HepG2 (cell line): ENCODE data around the gene CAVIN1. TPM values are rescaled to one million over a fixed set of nuclear protein-coding genes. Genes with fewer than 3 reads are reported as not detected.

Experiments used
- FOXK1 ChIP-seq: sonication (generic); formaldehyde crosslinking; IDR thresholded peaks from 2 replicates; pipeline ENCODE4 v1.4.0; 2020; ENCODE audit warnings: low read depth, missing genetic modification reagents, borderline replicate concordance
- GLI4 ChIP-seq: sonication (generic); formaldehyde crosslinking; IDR thresholded peaks from 2 replicates; pipeline ENCODE4 v1.5.1; 2020; ENCODE audit warnings: missing genetic modification reagents, mild to moderate bottlenecking, moderate library complexity, borderline replicate concordance
- MEIS2 ChIP-seq: sonication (generic); formaldehyde crosslinking; IDR thresholded peaks from 2 replicates; pipeline ENCODE4 v1.9.0; 2021; ENCODE audit warnings: mild to moderate bottlenecking, missing genetic modification reagents
- MTA1 ChIP-seq: sonication (generic); formaldehyde crosslinking; IDR thresholded peaks from 2 replicates; pipeline ENCODE4 v1.4.0; 2020; ENCODE audit warnings: missing genetic modification reagents, mild to moderate bottlenecking, borderline replicate concordance
- NFKBIZ ChIP-seq: IDR thresholded peaks from 2 replicates; pipeline ENCODE4 v1.6.1; 2018; ENCODE audit warnings: missing genetic modification reagents, missing compliant biosample characterization
- NRL ChIP-seq: sonication (generic); formaldehyde crosslinking; IDR thresholded peaks from 2 replicates; pipeline ENCODE4 v1.5.0; 2020; ENCODE audit warnings: missing genetic modification reagents, mild to moderate bottlenecking, moderate library complexity, borderline replicate concordance
- PCBP1 ChIP-seq: fragments of 200-400 bp; formaldehyde crosslinking; IDR thresholded peaks from 2 replicates; pipeline ENCODE4 v1.6.1; 2017; ENCODE audit warnings: mild to moderate bottlenecking, low read depth, low read length, borderline replicate concordance
- TARDBP ChIP-seq: sonication (generic); formaldehyde crosslinking; IDR thresholded peaks from 2 replicates; pipeline ENCODE4 v1.8.0; 2022; ENCODE audit warnings: mild to moderate bottlenecking, missing genetic modification reagents
- TP53 ChIP-seq: sonication (generic); formaldehyde crosslinking; conservative IDR thresholded peaks from 2 replicates; pipeline ENCODE4 v1.4.0; 2020; ENCODE audit warnings: missing genetic modification reagents
- XBP1 ChIP-seq: sonication (generic); formaldehyde crosslinking; IDR thresholded peaks from 2 replicates; pipeline ENCODE4 v1.5.0; 2020; ENCODE audit warnings: missing genetic modification reagents
- YEATS2 ChIP-seq: sonication (generic); formaldehyde crosslinking; IDR thresholded peaks from 2 replicates; pipeline ENCODE4 v1.4.0; 2020; ENCODE audit warnings: missing genetic modification reagents, borderline replicate concordance
- ZNF160 ChIP-seq: sonication (generic); formaldehyde crosslinking; IDR thresholded peaks from 2 replicates; pipeline ENCODE4 v1.8.0; 2022; ENCODE audit warnings: mild to moderate bottlenecking, inconsistent platforms, missing genetic modification reagents
- ZNF3 ChIP-seq: IDR thresholded peaks from 2 replicates; pipeline ENCODE4 v1.7.0; 2017; ENCODE audit warnings: inconsistent platforms
- ZNF441 ChIP-seq: sonication (generic); formaldehyde crosslinking; IDR thresholded peaks from 2 replicates; pipeline ENCODE4 v1.7.0; 2021; ENCODE audit warnings: missing genetic modification reagents, borderline replicate concordance
- ZNF709 ChIP-seq: sonication (generic); formaldehyde crosslinking; IDR thresholded peaks from 2 replicates; pipeline ENCODE4 v1.5.0; 2020; ENCODE audit warnings: mild to moderate bottlenecking, missing genetic modification reagents
- polyA plus RNA-seq, 8 experiments: library from polyadenylated mRNA; depleted of rRNA in 3 of 8; stranded (reverse) in 7 of 8; unstranded in 1 of 8; fragments of >200 nt; fragmentation: Illumina TruSeq in 4 of 8; extraction: Trizol in 4 of 8; gene quantifications; 2 replicates each; pipeline versions ENCODE4 v1.2.1 to v1.2.3, GENCODE V29; 2011 to 2016; ENCODE audit warnings: low read depth in 4 of 8, missing spikeins in 1 of 8, mixed read lengths in 1 of 8; ENCODE audit not compliant: insufficient read depth in 1 of 8
- total RNA-seq, 5 experiments: library from RNA; depleted of rRNA; stranded (reverse); fragments of >200 nt; fragmentation: Illumina TruSeq; extraction: Trizol; gene quantifications; 2 replicates each; pipeline ENCODE4 v1.2.3, GENCODE V29; 2016; ENCODE audit warnings: low read depth in 1 of 5
- TF ChIP-seq, protein P1 (sequence below): sonication (generic); formaldehyde crosslinking; IDR thresholded peaks from 2 replicates; pipeline ENCODE4 v1.4.0; 2020; ENCODE audit warnings: missing genetic modification reagents
- TF ChIP-seq, protein P2 (sequence below): sonication (generic); formaldehyde crosslinking; IDR thresholded peaks from 2 replicates; pipeline ENCODE4 v1.8.1; 2023; ENCODE audit warnings: mild to moderate bottlenecking, moderate library complexity, missing genetic modification reagents
- TF ChIP-seq, protein P3 (sequence below): sonication (generic); formaldehyde crosslinking; IDR thresholded peaks from 2 replicates; pipeline ENCODE4 v1.5.0; 2020; ENCODE audit warnings: missing genetic modification reagents
- TF ChIP-seq, protein P4 (sequence below): IDR thresholded peaks from 2 replicates; pipeline ENCODE4 v1.6.1; 2016
- TF ChIP-seq, protein P5 (sequence below): sonication (generic); formaldehyde crosslinking; conservative IDR thresholded peaks from 2 replicates; pipeline ENCODE4 v1.8.0; 2022; ENCODE audit warnings: low read depth, missing genetic modification reagents

Gene CAVIN1
- total and polyA plus RNA-seq, 2 of the 13 experiments (the other 11 are each of a cell fraction or from before 2014, with no cell fraction given) = 15.9 to 25.5 TPM

DNA sequence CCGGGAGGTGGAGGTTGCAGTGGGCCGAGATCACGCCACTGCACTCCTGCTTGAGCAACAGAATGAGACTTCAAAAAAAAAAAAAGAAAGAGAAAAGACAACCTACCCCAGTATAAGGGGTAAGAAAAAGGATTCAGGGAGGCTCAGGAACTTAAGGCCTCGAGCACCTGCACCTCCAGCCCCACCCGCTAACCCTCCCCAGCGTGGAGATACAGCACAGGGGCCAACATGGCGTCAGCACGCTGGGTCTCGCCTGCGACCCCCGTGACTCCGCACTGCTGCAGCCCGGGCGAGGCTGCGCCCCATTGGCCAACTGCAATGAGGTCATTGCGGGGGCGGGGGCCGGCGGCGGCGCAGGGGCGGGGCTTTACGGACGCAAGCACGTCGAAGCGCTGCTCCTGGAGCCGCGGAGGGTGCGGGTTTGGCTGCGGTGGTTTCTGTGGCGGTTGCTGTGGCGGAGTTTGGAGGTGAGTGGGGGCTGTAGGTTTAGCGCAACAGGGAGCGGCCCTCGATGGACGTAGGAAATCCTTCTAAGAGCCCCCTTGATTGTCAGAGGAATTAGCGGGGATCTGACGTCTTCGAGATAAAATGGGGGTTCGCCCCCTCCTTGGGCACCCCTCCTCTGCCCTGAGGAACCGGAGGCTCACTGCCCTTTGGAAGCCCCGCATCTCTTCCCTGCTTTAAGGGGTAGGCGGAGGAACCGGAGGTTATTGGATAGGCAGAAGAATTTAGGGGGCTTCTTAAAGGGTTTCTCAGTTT lies 35.6 kb upstream of the CAVIN1 start, which contains the start of gene ATP6V0A1 (continued):
- TF ChIP-seq, protein P1, sequence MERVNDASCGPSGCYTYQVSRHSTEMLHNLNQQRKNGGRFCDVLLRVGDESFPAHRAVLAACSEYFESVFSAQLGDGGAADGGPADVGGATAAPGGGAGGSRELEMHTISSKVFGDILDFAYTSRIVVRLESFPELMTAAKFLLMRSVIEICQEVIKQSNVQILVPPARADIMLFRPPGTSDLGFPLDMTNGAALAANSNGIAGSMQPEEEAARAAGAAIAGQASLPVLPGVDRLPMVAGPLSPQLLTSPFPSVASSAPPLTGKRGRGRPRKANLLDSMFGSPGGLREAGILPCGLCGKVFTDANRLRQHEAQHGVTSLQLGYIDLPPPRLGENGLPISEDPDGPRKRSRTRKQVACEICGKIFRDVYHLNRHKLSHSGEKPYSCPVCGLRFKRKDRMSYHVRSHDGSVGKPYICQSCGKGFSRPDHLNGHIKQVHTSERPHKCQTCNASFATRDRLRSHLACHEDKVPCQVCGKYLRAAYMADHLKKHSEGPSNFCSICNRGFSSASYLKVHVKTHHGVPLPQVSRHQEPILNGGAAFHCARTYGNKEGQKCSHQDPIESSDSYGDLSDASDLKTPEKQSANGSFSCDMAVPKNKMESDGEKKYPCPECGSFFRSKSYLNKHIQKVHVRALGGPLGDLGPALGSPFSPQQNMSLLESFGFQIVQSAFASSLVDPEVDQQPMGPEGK (CRISPR knock-in tag) = peak; percentile 95
- TF ChIP-seq TARDBP (peak; percentile 45), GLI4 (no peak), ZNF441 (CRISPR knock-in tag) (peak; percentile 97), PCBP1 (0 out of 2 replicates have a peak, but pooled peaks have one; percentile 29), NFKBIZ (peak; percentile 64; the same call in 1 of the 2 replicates), TP53 (no peak), MEIS2 (CRISPR knock-in tag) (no peak), ZNF3 (CRISPR knock-in tag) (no peak), NRL (CRISPR knock-in tag) (peak; percentile 66; the same call in 1 of the 2 replicates), ZNF160 (peak; percentile 55; the same call in 1 of the 2 replicates), ZNF709 (CRISPR knock-in tag) (peak; percentile 54; the same call in 1 of the 2 replicates), XBP1 (CRISPR knock-in tag) (0 out of 2 replicates have a peak, but pooled peaks have one; percentile 7), YEATS2 (CRISPR knock-in tag) (peak; percentile 59; the same call in 1 of the 2 replicates), FOXK1 (CRISPR knock-in tag) (peak; percentile 47; the same call in 1 of the 2 replicates), MTA1 (CRISPR knock-in tag) (peak; percentile 91; the same call in 1 of the 2 replicates)
- TF ChIP-seq, protein P2, sequence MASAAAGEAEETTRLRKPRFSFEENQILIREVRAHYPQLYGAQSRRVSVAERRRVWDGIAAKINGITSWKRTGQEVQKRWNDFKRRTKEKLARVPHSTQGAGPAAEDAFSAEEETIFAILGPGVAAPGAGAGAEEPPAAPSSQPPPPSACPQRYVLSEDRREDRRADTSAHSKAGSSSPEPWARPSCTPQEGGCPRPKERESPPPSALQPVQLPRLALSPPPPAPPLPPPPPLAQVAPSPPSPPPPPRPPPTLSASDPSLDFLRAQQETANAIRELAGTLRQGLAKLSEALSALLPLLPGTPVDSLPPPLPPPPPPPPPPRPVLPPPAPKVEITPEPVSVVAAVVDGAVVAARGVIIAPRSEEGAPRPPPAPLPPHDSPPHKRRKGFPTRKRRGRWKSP = peak; percentile 35; the same call in 1 of the 2 replicates
- TF ChIP-seq, protein P3, sequence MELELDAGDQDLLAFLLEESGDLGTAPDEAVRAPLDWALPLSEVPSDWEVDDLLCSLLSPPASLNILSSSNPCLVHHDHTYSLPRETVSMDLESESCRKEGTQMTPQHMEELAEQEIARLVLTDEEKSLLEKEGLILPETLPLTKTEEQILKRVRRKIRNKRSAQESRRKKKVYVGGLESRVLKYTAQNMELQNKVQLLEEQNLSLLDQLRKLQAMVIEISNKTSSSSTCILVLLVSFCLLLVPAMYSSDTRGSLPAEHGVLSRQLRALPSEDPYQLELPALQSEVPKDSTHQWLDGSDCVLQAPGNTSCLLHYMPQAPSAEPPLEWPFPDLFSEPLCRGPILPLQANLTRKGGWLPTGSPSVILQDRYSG (CRISPR knock-in tag) = 0 out of 2 replicates have a peak, but pooled peaks have one; percentile 21
- TF ChIP-seq, protein P4, sequence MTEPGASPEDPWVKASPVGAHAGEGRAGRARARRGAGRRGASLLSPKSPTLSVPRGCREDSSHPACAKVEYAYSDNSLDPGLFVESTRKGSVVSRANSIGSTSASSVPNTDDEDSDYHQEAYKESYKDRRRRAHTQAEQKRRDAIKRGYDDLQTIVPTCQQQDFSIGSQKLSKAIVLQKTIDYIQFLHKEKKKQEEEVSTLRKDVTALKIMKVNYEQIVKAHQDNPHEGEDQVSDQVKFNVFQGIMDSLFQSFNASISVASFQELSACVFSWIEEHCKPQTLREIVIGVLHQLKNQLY (CRISPR knock-in tag) = no peak; the same call in 1 of the 2 replicates
- TF ChIP-seq, protein P5, sequence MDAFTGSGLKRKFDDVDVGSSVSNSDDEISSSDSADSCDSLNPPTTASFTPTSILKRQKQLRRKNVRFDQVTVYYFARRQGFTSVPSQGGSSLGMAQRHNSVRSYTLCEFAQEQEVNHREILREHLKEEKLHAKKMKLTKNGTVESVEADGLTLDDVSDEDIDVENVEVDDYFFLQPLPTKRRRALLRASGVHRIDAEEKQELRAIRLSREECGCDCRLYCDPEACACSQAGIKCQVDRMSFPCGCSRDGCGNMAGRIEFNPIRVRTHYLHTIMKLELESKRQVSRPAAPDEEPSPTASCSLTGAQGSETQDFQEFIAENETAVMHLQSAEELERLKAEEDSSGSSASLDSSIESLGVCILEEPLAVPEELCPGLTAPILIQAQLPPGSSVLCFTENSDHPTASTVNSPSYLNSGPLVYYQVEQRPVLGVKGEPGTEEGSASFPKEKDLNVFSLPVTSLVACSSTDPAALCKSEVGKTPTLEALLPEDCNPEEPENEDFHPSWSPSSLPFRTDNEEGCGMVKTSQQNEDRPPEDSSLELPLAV (CRISPR knock-in tag) = no peak
